Tibial artery (tissue), 4 donors: ENCODE data around the gene C1orf53.
"Not testable (repeated sequence)": the region's sequence is repeated elsewhere in the genome, so short reads cannot be mapped to it uniquely, and the experiment has no call there.

Source experiments
- DNase-seq, 2 donors: peaks; one replicate each; pipeline ENCODE4 v3.0.0-alpha.2; 2019
- H3K27ac ChIP-seq, 2 donors: fragments of 200-600 bp; sonication (generic) in 1 of 2; 1 replicate in 1 of 2; 2 replicates in 1 of 2; pipeline ENCODE4 v1.5.1; 2018 to 2019; ENCODE audit warnings: mild to moderate bottlenecking in 1 of 2
- H3K27me3 ChIP-seq, 2 donors: fragments of 200-600 bp; sonication (generic) in 1 of 2; one replicate each; pipeline versions ENCODE4 v1.5.1 to v1.6.0; 2016 to 2019
- H3K36me3 ChIP-seq, 3 donors: fragments of 200-600 bp; sonication (generic) in 2 of 3; one replicate each; pipeline ENCODE4 v1.5.1; 2016 to 2019; ENCODE audit warnings: mild to moderate bottlenecking in 2 of 3
- H3K4me1 ChIP-seq, 4 donors: fragments of 200-600 bp; sonication (generic) in 2 of 4; 1 replicate in 3 of 4; 2 replicates in 1 of 4; pipeline ENCODE4 v1.5.1; 2016 to 2019
- H3K4me3 ChIP-seq, 2 donors: fragments of 200-600 bp; sonication (generic) in 1 of 2; 1 replicate in 1 of 2; 2 replicates in 1 of 2; pipeline ENCODE4 v1.5.1; 2018 to 2019; ENCODE audit warnings: mild to moderate bottlenecking in 2 of 2
- H3K9me3 ChIP-seq, 3 donors: fragments of 200-600 bp; sonication (generic) in 1 of 3; one replicate each; pipeline ENCODE4 v1.5.1; 2016 to 2019
- intact Hi-C: fragments of 100-400 bp; cut with DNase I; formaldehyde crosslinking; loops from one replicate; pipeline ENCODE4 v1.15.0; 2023; ENCODE audit warnings: low total_unique reads
- TF ChIP-seq, protein P1 (sequence below), 2 experiments: fragments of 200-600 bp in 1 of 2; fragments of 450-650 bp in 1 of 2; IDR thresholded peaks; one replicate each; pipeline ENCODE4 v1.5.1; 2017 to 2019; ENCODE audit warnings: antibody characterized with exemption in 2 of 2, mild to moderate bottlenecking in 1 of 2, moderate library complexity in 1 of 2

Gene C1orf53

DNA sequence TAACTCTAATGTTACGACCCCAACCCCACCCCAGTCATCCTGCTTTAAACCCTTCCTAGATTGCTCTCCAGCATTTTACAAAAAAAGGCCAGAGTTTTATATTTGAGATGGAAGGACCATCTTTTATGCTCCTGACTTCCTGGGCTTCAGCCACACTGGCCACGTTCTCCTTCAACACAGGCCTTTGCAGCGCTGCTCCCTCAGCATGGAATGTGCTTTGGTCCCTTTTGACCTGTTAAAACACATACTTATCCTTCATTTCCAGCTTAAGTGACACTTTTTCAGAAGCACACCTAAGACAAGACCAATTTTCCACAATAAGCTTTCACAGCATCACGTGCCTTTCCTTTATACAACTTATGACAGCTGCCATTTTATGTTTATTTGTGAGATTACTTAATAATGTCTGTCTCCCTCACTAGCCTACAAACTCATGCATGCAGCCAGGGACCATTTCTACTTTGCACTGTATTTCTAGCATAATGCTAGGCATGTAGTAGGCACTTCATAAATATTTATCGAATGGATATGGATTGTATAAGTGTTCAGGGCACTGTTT, 49.3 kb downstream of the C1orf53 start:
- intact Hi-C loops = no loop called here
- no peak overlapping the region for H3K4me3 ChIP-seq

DNA sequence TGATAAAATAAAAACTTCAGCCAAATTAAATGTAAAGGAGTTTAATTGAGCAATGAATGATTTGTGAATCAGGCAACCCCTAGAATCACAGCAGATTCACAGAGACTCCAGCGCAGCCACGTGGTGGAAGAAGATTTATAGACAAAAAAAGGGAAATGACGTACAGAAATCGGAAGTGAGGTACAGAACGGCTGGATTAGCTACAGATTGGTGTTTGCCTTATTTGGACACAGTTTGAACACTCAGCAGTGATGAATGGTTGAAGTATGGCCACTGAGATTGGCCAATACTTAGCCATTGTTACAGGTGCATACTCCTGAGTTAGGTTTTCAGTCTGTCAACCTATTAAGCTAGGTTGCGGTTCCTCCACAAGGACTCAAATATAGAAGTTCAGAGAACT, 51.0 kb downstream of the C1orf53 start:
- H3K27ac ChIP-seq, H3K4me1 ChIP-seq, DNase-seq, H3K36me3 ChIP-seq, intact Hi-C loops, H3K9me3 ChIP-seq, H3K27me3 ChIP-seq, H3K4me3 ChIP-seq: not testable (repeated sequence)

More for the DNA sequence above, 49.3 kb downstream of the C1orf53 start:
- TF ChIP-seq, protein P1, sequence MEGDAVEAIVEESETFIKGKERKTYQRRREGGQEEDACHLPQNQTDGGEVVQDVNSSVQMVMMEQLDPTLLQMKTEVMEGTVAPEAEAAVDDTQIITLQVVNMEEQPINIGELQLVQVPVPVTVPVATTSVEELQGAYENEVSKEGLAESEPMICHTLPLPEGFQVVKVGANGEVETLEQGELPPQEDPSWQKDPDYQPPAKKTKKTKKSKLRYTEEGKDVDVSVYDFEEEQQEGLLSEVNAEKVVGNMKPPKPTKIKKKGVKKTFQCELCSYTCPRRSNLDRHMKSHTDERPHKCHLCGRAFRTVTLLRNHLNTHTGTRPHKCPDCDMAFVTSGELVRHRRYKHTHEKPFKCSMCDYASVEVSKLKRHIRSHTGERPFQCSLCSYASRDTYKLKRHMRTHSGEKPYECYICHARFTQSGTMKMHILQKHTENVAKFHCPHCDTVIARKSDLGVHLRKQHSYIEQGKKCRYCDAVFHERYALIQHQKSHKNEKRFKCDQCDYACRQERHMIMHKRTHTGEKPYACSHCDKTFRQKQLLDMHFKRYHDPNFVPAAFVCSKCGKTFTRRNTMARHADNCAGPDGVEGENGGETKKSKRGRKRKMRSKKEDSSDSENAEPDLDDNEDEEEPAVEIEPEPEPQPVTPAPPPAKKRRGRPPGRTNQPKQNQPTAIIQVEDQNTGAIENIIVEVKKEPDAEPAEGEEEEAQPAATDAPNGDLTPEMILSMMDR (IDR thresholded peaks at IDR 0.05) = no peak
- H3K4me1 ChIP-seq = no peaks in the 10 kb centered on the region
- H3K36me3 ChIP-seq = no peaks in the 10 kb centered on the region
- DNase-seq = no peak
- no peak overlapping the region for H3K27ac ChIP-seq
- H3K9me3 ChIP-seq = no peaks in the 10 kb centered on the region
- H3K27me3 ChIP-seq = no peaks in the 10 kb centered on the region

DNA sequence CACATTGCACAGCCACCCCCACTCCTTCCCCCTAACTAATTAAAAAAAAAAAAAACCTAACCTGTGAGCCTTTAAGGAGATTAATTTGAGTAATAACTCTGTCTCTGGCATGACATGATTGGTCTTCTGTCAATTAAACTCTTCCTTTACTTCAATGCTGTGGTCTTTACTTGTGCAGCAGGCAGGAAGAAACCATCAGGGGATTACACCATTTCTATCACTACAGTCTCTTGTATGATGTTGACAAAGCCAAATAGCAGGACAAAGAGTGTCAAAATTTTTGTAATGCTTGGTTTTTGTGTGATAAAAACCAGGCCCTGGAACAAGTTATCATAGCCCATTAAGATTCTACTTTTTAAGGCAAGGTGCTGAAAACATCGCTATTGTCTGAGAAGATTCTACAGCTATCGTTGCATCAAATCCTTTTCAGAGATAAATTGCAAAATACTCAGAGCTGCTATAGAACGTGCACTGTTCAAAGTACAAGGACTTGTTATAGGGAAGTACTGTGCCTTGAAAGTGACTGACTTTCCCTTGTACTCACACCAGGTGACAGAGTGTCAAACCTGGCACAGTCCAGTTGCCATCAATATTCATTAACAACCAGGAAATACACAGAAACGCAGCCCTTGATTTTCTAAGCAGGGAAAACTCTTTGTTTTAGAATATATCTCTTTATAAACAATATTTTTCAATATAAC, 52.4 kb downstream of the C1orf53 start:
- DNase-seq = no peak

DNA sequence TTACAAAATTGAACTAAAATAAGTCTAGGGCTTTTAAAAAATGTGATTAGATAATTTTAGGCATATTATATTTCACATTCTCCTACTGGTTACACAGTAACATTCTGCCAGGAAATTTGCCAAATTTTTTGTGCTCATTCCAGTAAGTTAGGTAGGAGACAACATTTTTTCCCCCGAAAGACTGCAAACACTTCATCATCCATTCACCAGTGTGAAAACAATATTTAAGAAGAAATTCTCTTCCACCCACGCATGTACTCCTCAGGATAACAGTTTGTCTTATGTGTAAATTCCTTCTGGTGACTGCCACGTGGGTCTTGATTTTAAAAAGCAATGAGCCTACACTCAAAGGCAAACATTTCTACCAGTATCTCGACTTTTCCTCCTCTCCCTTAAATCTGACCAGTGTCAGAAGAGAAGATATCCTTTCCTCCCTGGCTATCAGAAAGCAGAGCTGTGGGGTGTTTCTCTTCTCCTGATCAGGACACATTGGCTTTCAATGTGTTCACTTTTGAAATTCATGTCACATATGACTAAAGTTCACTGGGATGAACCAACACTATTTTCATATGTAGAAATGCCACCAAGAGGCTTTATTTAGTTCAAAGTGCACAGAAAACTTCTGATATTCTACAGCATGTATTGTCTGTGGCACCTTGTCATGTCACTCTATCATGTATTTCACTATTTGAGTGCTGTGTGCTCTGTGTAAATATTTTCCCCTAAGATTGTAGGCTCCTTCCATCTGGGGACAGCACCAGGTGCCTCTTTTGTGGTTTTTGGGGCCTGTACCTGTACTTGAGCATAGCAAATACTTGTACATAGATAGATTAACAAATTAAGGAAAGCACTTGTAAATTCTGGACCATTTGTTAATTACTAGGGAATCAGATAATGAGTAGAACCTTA, 53.3 kb downstream of the C1orf53 start:
- Histone ChIP-seq H3K4me1 (no peaks in the 10 kb centered on the region), H3K27ac (no peak overlapping the region), H3K9me3 (no peaks in the 10 kb centered on the region), H3K27me3 (no peaks in the 10 kb centered on the region), H3K36me3 (no peaks in the 10 kb centered on the region), H3K4me3 (no peak overlapping the region)
- DNase-seq = no peak
- TF ChIP-seq, protein P1 (IDR thresholded peaks at IDR 0.05) = no peak
- intact Hi-C loops = no loop called here

More for the DNA sequence above, 52.4 kb downstream of the C1orf53 start:
- Histone ChIP-seq H3K9me3 (no peaks in the 10 kb centered on the region), H3K4me3 (no peak overlapping the region), H3K27ac (no peak overlapping the region), H3K4me1 (no peaks in the 10 kb centered on the region), H3K36me3 (no peaks in the 10 kb centered on the region), H3K27me3 (no peaks in the 10 kb centered on the region)
- intact Hi-C loops = no loop called here
- TF ChIP-seq, protein P1 (IDR thresholded peaks at IDR 0.05) = no peak
